GM19239 (cell line): ENCODE measurements around the gene MTPN.

Experiments
- DNase-seq: peaks from one replicate; pipeline ENCODE4 v3.0.0; 2011; ENCODE audit warnings: low spot score; ENCODE audit not compliant: insufficient read length
- FAIRE-seq: peaks from 2 replicates; lab custom pipeline; 2011; peaks lifted over from hg19 to GRCh38; lab: Jason Lieb, UNC

MTPN gene

GRCh38 chr7:135990258-135990657 lies 13.1 kb upstream of the MTPN start:
- DNase-seq (no peak), FAIRE-seq (no peak)

GRCh38 chr7:135981958-135982646 lies 4.9 kb upstream of the MTPN start:
- peak; percentile 81 for FAIRE-seq
- DNase-seq, result no peak

- peak; percentile 96 for FAIRE-seq
- no peak for DNase-seq
Measured at GRCh38 chr7:135980665-135981180, 3.6 kb upstream of the MTPN start.

- FAIRE-seq (peak; percentile 8), DNase-seq (no peak)
Measured at GRCh38 chr7:135980012-135980551, 2.9 kb upstream of the MTPN start.

- DNase-seq, result no peak
- no peak for FAIRE-seq
Measured at GRCh38 chr7:135979471-135980011, 2.4 kb upstream of the MTPN start.

- DNase-seq (no peak), FAIRE-seq (no peak)
Measured at GRCh38 chr7:135978624-135979023, 1.5 kb upstream of the MTPN start.

- FAIRE-seq (no peak), DNase-seq (no peak)
Measured at GRCh38 chr7:135977742-135978066, 545 bp upstream of the MTPN start.

GRCh38 chr7:135976312-135977006 lies 700 bp downstream of the MTPN start:
- no peak for DNase-seq
- peak; percentile 78 for FAIRE-seq

GRCh38 chr7:135975166-135975565 lies 2.0 kb downstream of the MTPN start:
- no peak for DNase-seq
- peak; percentile 44 for FAIRE-seq

GRCh38 chr7:135974667-135975066 lies 2.5 kb downstream of the MTPN start:
- FAIRE-seq, result peak; percentile 35
- no peak for DNase-seq

GRCh38 chr7:135971366-135971725 lies 5.8 kb downstream of the MTPN start:
- no peak for DNase-seq

GRCh38 chr7:135970682-135971365 lies 6.3 kb downstream of the MTPN start:
- FAIRE-seq, result peak; percentile 96
- no peak for DNase-seq

More at GRCh38 chr7:135971366-135971725, 5.8 kb downstream of the MTPN start:
- no peak for FAIRE-seq

- FAIRE-seq (peak; percentile 73), DNase-seq (no peak)
Measured at GRCh38 chr7:135970045-135970444, 7.1 kb downstream of the MTPN start.

- DNase-seq, result no peak
- FAIRE-seq, result peak; percentile 11
Measured at GRCh38 chr7:135966341-135967043, 10.7 kb downstream of the MTPN start.

GRCh38 chr7:135965602-135966001 lies 11.6 kb downstream of the MTPN start:
- FAIRE-seq, result peak; percentile 75

GRCh38 chr7:135964791-135965190 lies 12.4 kb downstream of the MTPN start:
- DNase-seq, result no peak
- FAIRE-seq, result no peak

More at GRCh38 chr7:135965602-135966001, 11.6 kb downstream of the MTPN start:
- DNase-seq, result no peak

- peak; percentile 82 for FAIRE-seq
- DNase-seq, result no peak
Measured at GRCh38 chr7:135964274-135964673, 12.9 kb downstream of the MTPN start.

- FAIRE-seq, result no peak
- no peak for DNase-seq
Measured at GRCh38 chr7:135962802-135963201, 14.4 kb downstream of the MTPN start.

- FAIRE-seq (no peak), DNase-seq (no peak)
Measured at GRCh38 chr7:135960709-135961451, 16.3 kb downstream of the MTPN start.
